H1 (cell line): ENCODE data around the gene MTURN. TPM values are rescaled to one million over a fixed set of nuclear protein-coding genes. Genes with fewer than 3 reads are reported as not detected.

ENCODE experiments used
- CTCF ChIA-PET: fragments of 300-600 bp; sonication (Branson Sonifier 250); formaldehyde crosslinking; loops from one replicate; lab custom pipeline; 2021; ENCODE audit not compliant: partially characterized antibody; lab: Charles Lee
- POLR2A ChIA-PET: fragments of 300-600 bp; sonication (Branson Sonifier 250); formaldehyde crosslinking; loops from one replicate; lab custom pipeline; 2021; ENCODE audit warnings: inconsistent platforms; ENCODE audit not compliant: partially characterized antibody; lab: Charles Lee
- DNase-seq, 2 experiments: peaks; one replicate each; pipeline versions ENCODE4 v3.0.0 to v3.0.0-alpha.2; 2010 to 2022; ENCODE audit warnings: low spot score in 2 of 2, low read depth in 1 of 2, mixed read lengths in 1 of 2
- FAIRE-seq: peaks from 2 replicates; lab custom pipeline; 2011; peaks lifted over from hg19 to GRCh38; lab: Jason Lieb, UNC
- H2AFZ ChIP-seq: 2 replicates; pipeline ENCODE4 v1.8.1; 2012; ENCODE audit warnings: low read length, inconsistent platforms
- H2AK5ac ChIP-seq: 2 replicates; pipeline ENCODE4 v1.6.1; 2013; ENCODE audit warnings: low read depth, low read length
- H2BK120ac ChIP-seq: replicated peaks from 2 replicates; pipeline ENCODE3; 2013; ENCODE audit warnings: low read depth, low read length, inconsistent platforms
- H2BK12ac ChIP-seq: 2 replicates; pipeline ENCODE4 v1.6.1; 2013; ENCODE audit warnings: low read depth, low read length
- H2BK15ac ChIP-seq: 2 replicates; pipeline ENCODE4 v1.6.1; 2013; ENCODE audit warnings: low read length
- H2BK20ac ChIP-seq: 2 replicates; pipeline ENCODE4 v1.6.1; 2013; ENCODE audit warnings: low read length
- H2BK5ac ChIP-seq: 2 replicates; pipeline ENCODE4 v1.6.1; 2013; ENCODE audit warnings: low read depth, low read length
- H3K14ac ChIP-seq: 2 replicates; pipeline ENCODE4 v1.6.1; 2013; ENCODE audit warnings: inconsistent platforms; ENCODE audit not compliant: insufficient read length
- H3K18ac ChIP-seq: 2 replicates; pipeline ENCODE4 v1.6.1; 2013; ENCODE audit warnings: low read length; ENCODE audit errors: extremely low read depth
- H3K23ac ChIP-seq: 2 replicates; pipeline ENCODE4 v1.6.1; 2013; ENCODE audit warnings: inconsistent platforms; ENCODE audit not compliant: insufficient read length
- H3K23me2 ChIP-seq: 2 replicates; pipeline ENCODE4 v1.6.1; 2013; ENCODE audit warnings: low read depth, low read length
- H3K27ac ChIP-seq: 2 replicates; pipeline ENCODE4 v1.6.1; 2011; ENCODE audit warnings: low read depth, low read length, inconsistent platforms
- H3K27me3 ChIP-seq, 4 experiments: replicated peaks in 1 of 4; 1 replicate in 1 of 4; 2 replicates in 3 of 4; pipeline versions ENCODE4 v1.6.1 to v1.8.1; 2011 to 2013; ENCODE audit warnings: low read length in 3 of 4, mild to moderate bottlenecking in 3 of 4, inconsistent platforms in 2 of 4, mixed read lengths in 2 of 4, moderate library complexity in 1 of 4; ENCODE audit not compliant: control insufficient read depth in 3 of 4, insufficient read depth in 3 of 4; ENCODE audit errors: extremely low read depth in 1 of 4
- H3K36me3 ChIP-seq, 4 experiments: 2 replicates each; pipeline versions ENCODE4 v1.6.1 to v1.8.1; 2011 to 2013; ENCODE audit warnings: mild to moderate bottlenecking in 4 of 4, low read length in 3 of 4, moderate library complexity in 2 of 4, control low read depth in 1 of 4, inconsistent platforms in 1 of 4; ENCODE audit not compliant: insufficient read depth in 4 of 4, control insufficient read depth in 2 of 4
- H3K4ac ChIP-seq: replicated peaks from 2 replicates; pipeline ENCODE3; 2013; ENCODE audit warnings: low read length, low read depth, mixed read lengths, inconsistent platforms; ENCODE audit not compliant: insufficient read length
- H3K4me1 ChIP-seq, 4 experiments: replicated peaks in 1 of 4; 1 replicate in 1 of 4; 2 replicates in 3 of 4; pipeline versions ENCODE4 v1.6.1 to v1.8.1; 2011 to 2013; ENCODE audit warnings: low read length in 3 of 4, inconsistent platforms in 2 of 4, mixed read lengths in 1 of 4; ENCODE audit not compliant: insufficient read depth in 4 of 4, control insufficient read depth in 3 of 4
- H3K4me2 ChIP-seq, 2 experiments: 2 replicates each; pipeline versions ENCODE4 v1.6.1 to v1.8.1; 2011 to 2013; ENCODE audit warnings: low read depth in 2 of 2, low read length in 2 of 2, control low read depth in 1 of 2, inconsistent platforms in 1 of 2, mild to moderate bottlenecking in 1 of 2; ENCODE audit not compliant: insufficient read depth in 1 of 2
- H3K4me3 ChIP-seq, 4 experiments: fragments of 200-600, 300-600 bp in 1 of 4; sonication (generic), shearing (Covaris generic), sonication (Bioruptor Twin) in 1 of 4; 2 replicates each; pipeline versions ENCODE4 v1.5.1 to v1.8.1; 2011 to 2016; ENCODE audit warnings: low read length in 4 of 4, low read depth in 3 of 4, control low read depth in 2 of 4, inconsistent platforms in 2 of 4, mild to moderate bottlenecking in 2 of 4, mixed read lengths in 1 of 4, moderate library complexity in 1 of 4; ENCODE audit not compliant: insufficient read depth in 2 of 4; ENCODE audit errors: extremely low read depth in 1 of 4
- H3K56ac ChIP-seq: replicated peaks from 2 replicates; pipeline ENCODE3; 2013; ENCODE audit warnings: low read depth, mild to moderate bottlenecking, mixed read lengths, low read length, inconsistent platforms; ENCODE audit not compliant: insufficient read length
- H3K79me1 ChIP-seq: 2 replicates; pipeline ENCODE4 v1.6.1; 2013; ENCODE audit warnings: low read depth, low read length, control low read depth
- H3K79me2 ChIP-seq, 2 experiments: 2 replicates each; pipeline versions ENCODE4 v1.6.1 to v1.8.1; 2012 to 2013; ENCODE audit warnings: low read length in 2 of 2, mild to moderate bottlenecking in 2 of 2, inconsistent platforms in 1 of 2; ENCODE audit not compliant: insufficient read depth in 2 of 2, control insufficient read depth in 1 of 2
- H3K9ac ChIP-seq, 4 experiments: replicated peaks in 1 of 4; 1 replicate in 1 of 4; 2 replicates in 3 of 4; pipeline versions ENCODE4 v1.6.1 to v1.8.1; 2011 to 2013; ENCODE audit warnings: low read depth in 3 of 4, low read length in 3 of 4, control low read depth in 2 of 4, mild to moderate bottlenecking in 2 of 4, moderate library complexity in 2 of 4, inconsistent platforms in 1 of 4; ENCODE audit errors: extremely low read depth in 1 of 4
- H3K9me3 ChIP-seq, 2 experiments: 2 replicates each; pipeline versions ENCODE4 v1.6.1 to v1.8.1; 2012 to 2013; ENCODE audit warnings: mild to moderate bottlenecking in 2 of 2, moderate library complexity in 2 of 2, control low read depth in 1 of 2, inconsistent platforms in 1 of 2, low read depth in 1 of 2, low read length in 1 of 2, mixed read lengths in 1 of 2; ENCODE audit not compliant: insufficient read depth in 2 of 2
- H4K20me1 ChIP-seq, 2 experiments: replicated peaks in 1 of 2; 2 replicates each; pipeline versions ENCODE3 to v1.8.1; 2011 to 2013; ENCODE audit warnings: inconsistent platforms in 2 of 2, low read length in 2 of 2, mild to moderate bottlenecking in 1 of 2; ENCODE audit not compliant: insufficient read depth in 2 of 2, control insufficient read depth in 1 of 2
- H4K5ac ChIP-seq: 2 replicates; pipeline ENCODE4 v1.6.1; 2013; ENCODE audit warnings: low read length, low read depth, mixed read lengths, inconsistent platforms; ENCODE audit not compliant: insufficient read length
- H4K8ac ChIP-seq: 2 replicates; pipeline ENCODE4 v1.8.0; 2013; ENCODE audit warnings: mild to moderate bottlenecking, moderate library complexity, low read length, inconsistent platforms; ENCODE audit not compliant: insufficient read depth; ENCODE audit errors: extremely low read depth
- H4K91ac ChIP-seq: replicated peaks from 2 replicates; pipeline ENCODE3; 2013; ENCODE audit warnings: low read length, mixed read lengths, inconsistent platforms; ENCODE audit not compliant: insufficient read length
- ASH2L ChIP-seq: fragments of 200-600, 300-600 bp; sonication (generic); IDR thresholded peaks from one replicate; pipeline ENCODE4 v1.7.1; 2017; ENCODE audit warnings: low read length
- BACH1 ChIP-seq: IDR thresholded peaks from 2 replicates; pipeline ENCODE4 v1.6.1; 2012; ENCODE audit warnings: low read length, improper control_type of control experiment
- CEBPB ChIP-seq: IDR thresholded peaks from 2 replicates; pipeline ENCODE4 v1.6.1; 2012; ENCODE audit warnings: low read depth, low read length
- EGR1 ChIP-seq: IDR thresholded peaks from 2 replicates; pipeline ENCODE4 v1.6.1; 2011; ENCODE audit warnings: low read depth, low read length, borderline replicate concordance
- KDM5A ChIP-seq: fragments of 200-600 bp; IDR thresholded peaks from 2 replicates; pipeline ENCODE4 v1.7.1; 2012; ENCODE audit warnings: mild to moderate bottlenecking, low read length, inconsistent platforms, mixed read lengths
- POLR2A ChIP-seq, 2 experiments: IDR thresholded peaks; 1 replicate in 1 of 2; 2 replicates in 1 of 2; pipeline ENCODE4 v1.6.1; 2011; ENCODE audit warnings: low read depth in 2 of 2, low read length in 2 of 2, mild to moderate bottlenecking in 2 of 2; ENCODE audit errors: control extremely low read depth in 1 of 2
- POLR2AphosphoS5 ChIP-seq: IDR thresholded peaks from 2 replicates; pipeline ENCODE4 v1.6.1; 2011; ENCODE audit warnings: low read depth, low read length
- RAD21 ChIP-seq, 2 experiments: IDR thresholded peaks in 1 of 2; conservative IDR thresholded peaks in 1 of 2; 2 replicates each; pipeline ENCODE4 v1.6.1; 2011; ENCODE audit warnings: low read depth in 2 of 2, low read length in 2 of 2, improper control_type of control experiment in 1 of 2, inconsistent platforms in 1 of 2, mild to moderate bottlenecking in 1 of 2, moderate library complexity in 1 of 2
- RNF2 ChIP-seq: fragments of 200-900, 300-1000 bp; sonication (generic); IDR thresholded peaks from 2 replicates; pipeline ENCODE4 v1.7.1; 2016; ENCODE audit warnings: borderline replicate concordance, low read depth, mild to moderate bottlenecking, antibody characterized with exemption, low read length; ENCODE audit not compliant: poor library complexity, severe bottlenecking; ENCODE audit errors: missing control alignments
- ZNF274 ChIP-seq: IDR thresholded peaks from 2 replicates; pipeline ENCODE4 v1.7.0; 2012; ENCODE audit warnings: low read length, borderline replicate concordance; ENCODE audit errors: extremely low read depth
- WGBS, 2 experiments: shearing (Covaris generic) in 1 of 2; methylation state at CpG; one replicate each; pipeline versions ENCODE4 v1.1.6 to v1.1.7; 2013 to 2015; ENCODE audit warnings: low lambda C conversion rate in 2 of 2, mixed read lengths in 2 of 2, inconsistent platforms in 1 of 2, low coverage in 1 of 2, missing lambda C conversion rate in 1 of 2; ENCODE audit not compliant: insufficient replicate concordance in 2 of 2, insufficient coverage in 1 of 2, insufficient read length in 1 of 2; ENCODE audit errors: extremely low coverage in 1 of 2, missing lambda C conversion rate in 1 of 2; 5-methylcytosine and 5-hydroxymethylcytosine counted together
- polyA plus RNA-seq, 7 experiments: library from polyadenylated mRNA; depleted of rRNA in 3 of 7; stranded (reverse) in 5 of 7; unstranded in 2 of 7; fragments of >200 nt in 5 of 7; fragments of 200-250 nt in 2 of 7; gene quantifications; 1 replicate in 5 of 7; 2 replicates in 1 of 7; 4 replicates in 1 of 7; pipeline versions ENCODE4 v1.2.1 to v1.2.3, GENCODE V29; 2011 to 2013; ENCODE audit warnings: missing spikeins in 2 of 7, mixed read lengths in 2 of 7
- total RNA-seq: library from RNA; stranded (reverse); fragmentation: NEBNext Ultra II Directional; extraction: Animal tissue kit (Norgen Biotek cat#: 25700); gene quantifications from 2 replicates; pipeline ENCODE4 v1.2.1, GENCODE V29; 2021
- TF ChIP-seq, protein P1 (sequence below), 3 experiments: IDR thresholded peaks; 1 replicate in 2 of 3; 2 replicates in 1 of 3; pipeline versions ENCODE4 v1.5.1 to v1.6.1; 2011; ENCODE audit warnings: low read length in 3 of 3, mild to moderate bottlenecking in 3 of 3, inconsistent platforms in 2 of 3, low read depth in 1 of 3, moderate library complexity in 1 of 3; ENCODE audit not compliant: insufficient read depth in 1 of 3; ENCODE audit errors: control extremely low read depth in 1 of 3
- TF ChIP-seq, protein P2 (sequence below): IDR thresholded peaks from 2 replicates; pipeline ENCODE4 v1.6.1; 2012; ENCODE audit warnings: inconsistent platforms

MTURN gene
- total and polyA plus RNA-seq, 2 of the 8 experiments (the other 6 are each of a cell fraction or from before 2014, with no cell fraction given), result 2.6 to 5.8 TPM

DNA sequence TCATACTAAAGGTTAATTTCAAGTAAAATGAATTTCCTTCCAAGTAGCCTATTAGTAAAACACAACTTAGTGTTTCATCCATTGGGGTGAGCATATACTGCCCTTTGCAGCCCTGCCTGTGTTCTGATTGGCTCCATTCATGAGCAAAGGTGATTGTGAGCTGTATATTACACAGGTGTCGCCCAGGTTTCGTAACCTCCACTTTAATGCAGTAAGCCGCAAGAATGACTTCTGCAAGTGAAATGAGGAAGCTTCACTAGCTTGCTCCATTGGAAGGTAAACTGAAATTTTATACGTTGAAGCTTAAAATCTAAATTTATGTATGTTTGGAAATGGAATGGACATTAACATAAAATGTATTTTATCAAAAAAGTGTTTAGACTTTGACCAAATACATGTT is 24.4 kb downstream of the MTURN start:
- H3K36me3 ChIP-seq, result no peaks in the 10 kb centered on the region
- no peak overlapping the region for H2BK12ac ChIP-seq
- H3K79me1 ChIP-seq, result no peaks in the 10 kb centered on the region
- no peak overlapping the region for H4K8ac ChIP-seq
- no peak overlapping the region for H3K9ac ChIP-seq
- H3K14ac ChIP-seq, result no peak overlapping the region
- no peak overlapping the region for H3K4me3 ChIP-seq
- peaks cover 6 to 12% (median 11%) of the 10 kb centered on the region in 4 experiments for H3K4me1 ChIP-seq
- H3K9me3 ChIP-seq, result no peaks in the 10 kb centered on the region
- H3K23ac ChIP-seq, result no peak overlapping the region
- H2BK5ac ChIP-seq, result no peak overlapping the region
- no peak overlapping the region for H4K5ac ChIP-seq
- H2AFZ ChIP-seq, result no peak overlapping the region
- H2BK20ac ChIP-seq, result no peak overlapping the region
- no peak for FAIRE-seq
- no peaks in the 10 kb centered on the region for H3K27me3 ChIP-seq
- no peak overlapping the region for H3K56ac ChIP-seq
- no peaks in the 10 kb centered on the region for H3K79me2 ChIP-seq
- H2BK15ac ChIP-seq, result no peak overlapping the region
- CTCF ChIA-PET, result interaction anchor here (0.6 to 1.2 kb wide), 3 partner anchors 19 to 875 kb away, joined by 3 to 5 read pairs (median 3); no protein-coding TSS in a partner anchor
- no peak overlapping the region for H4K91ac ChIP-seq
- H2AK5ac ChIP-seq, result no peak overlapping the region
- H3K23me2 ChIP-seq, result no peaks in the 10 kb centered on the region
- H3K18ac ChIP-seq, result no peak overlapping the region
- no peak overlapping the region for H3K4ac ChIP-seq
- 92% methylated on average over 4 of the region's 4 CpGs; no CpG with 5 or more reads in 1 of the 2 experiments for WGBS, 2 experiments
- no peak for DNase-seq
- H4K20me1 ChIP-seq, result no peaks in the 10 kb centered on the region
- no peak overlapping the region for H3K4me2 ChIP-seq
- no peak overlapping the region for H3K27ac ChIP-seq
- no peak overlapping the region for H2BK120ac ChIP-seq
- POLR2A ChIA-PET, result interaction anchor here (1.0 kb wide), 1 partner anchor 10 kb away, joined by 3 read pairs; no protein-coding TSS in a partner anchor
- TF ChIP-seq BACH1 (no peak), RNF2 (no peak), KDM5A (no peak), EGR1 (no peak), RAD21 (IDR thresholded peaks at IDR 0.05 in 1 of 2, conservative IDR thresholded peaks at IDR 0.05 in 1 of 2; ENCODE audit: low read depth in 2 of 2, low read length in 2 of 2) (no peak), CEBPB (no peak), ASH2L (no peak), POLR2A (IDR thresholded peaks at IDR 0.05; ENCODE audit: control extremely low read depth in 1 of 2, low read depth in 2 of 2, low read length in 2 of 2) (no peak), POLR2AphosphoS5 (no peak), ZNF274 (no peak)
- TF ChIP-seq, protein P1, sequence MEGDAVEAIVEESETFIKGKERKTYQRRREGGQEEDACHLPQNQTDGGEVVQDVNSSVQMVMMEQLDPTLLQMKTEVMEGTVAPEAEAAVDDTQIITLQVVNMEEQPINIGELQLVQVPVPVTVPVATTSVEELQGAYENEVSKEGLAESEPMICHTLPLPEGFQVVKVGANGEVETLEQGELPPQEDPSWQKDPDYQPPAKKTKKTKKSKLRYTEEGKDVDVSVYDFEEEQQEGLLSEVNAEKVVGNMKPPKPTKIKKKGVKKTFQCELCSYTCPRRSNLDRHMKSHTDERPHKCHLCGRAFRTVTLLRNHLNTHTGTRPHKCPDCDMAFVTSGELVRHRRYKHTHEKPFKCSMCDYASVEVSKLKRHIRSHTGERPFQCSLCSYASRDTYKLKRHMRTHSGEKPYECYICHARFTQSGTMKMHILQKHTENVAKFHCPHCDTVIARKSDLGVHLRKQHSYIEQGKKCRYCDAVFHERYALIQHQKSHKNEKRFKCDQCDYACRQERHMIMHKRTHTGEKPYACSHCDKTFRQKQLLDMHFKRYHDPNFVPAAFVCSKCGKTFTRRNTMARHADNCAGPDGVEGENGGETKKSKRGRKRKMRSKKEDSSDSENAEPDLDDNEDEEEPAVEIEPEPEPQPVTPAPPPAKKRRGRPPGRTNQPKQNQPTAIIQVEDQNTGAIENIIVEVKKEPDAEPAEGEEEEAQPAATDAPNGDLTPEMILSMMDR (IDR thresholded peaks at IDR 0.05; ENCODE audit: control extremely low read depth in 1 of 3, insufficient read depth in 1 of 3, low read depth in 1 of 3, low read length in 3 of 3), result no peak
- TF ChIP-seq, protein P2, sequence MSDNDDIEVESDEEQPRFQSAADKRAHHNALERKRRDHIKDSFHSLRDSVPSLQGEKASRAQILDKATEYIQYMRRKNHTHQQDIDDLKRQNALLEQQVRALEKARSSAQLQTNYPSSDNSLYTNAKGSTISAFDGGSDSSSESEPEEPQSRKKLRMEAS, result no peak
